GM19467 (cell line): ENCODE results near the gene AHCYL2.
"Not testable (repeated sequence)": the region's sequence is repeated elsewhere in the genome, so short reads cannot be mapped to it uniquely, and the experiment has no call there.

ENCODE experiments used
- ATAC-seq: cut with Tn5 transposase; IDR thresholded peaks from one replicate; pipeline ENCODE4 v1.9.1; 2021; ENCODE audit warnings: mild to moderate bottlenecking, moderate library complexity; ENCODE audit not compliant: unreplicated experiment

Gene AHCYL2

GRCh38 chr7:129208667-129209066 is 16.2 kb upstream of the AHCYL2 start:
- ATAC-seq, result no peak

GRCh38 chr7:129209067-129209926 is 15.5 kb upstream of the AHCYL2 start:
- ATAC-seq, result no peak

GRCh38 chr7:129210256-129210988 is 14.4 kb upstream of the AHCYL2 start:
- ATAC-seq, result peak; percentile 58

DNA sequence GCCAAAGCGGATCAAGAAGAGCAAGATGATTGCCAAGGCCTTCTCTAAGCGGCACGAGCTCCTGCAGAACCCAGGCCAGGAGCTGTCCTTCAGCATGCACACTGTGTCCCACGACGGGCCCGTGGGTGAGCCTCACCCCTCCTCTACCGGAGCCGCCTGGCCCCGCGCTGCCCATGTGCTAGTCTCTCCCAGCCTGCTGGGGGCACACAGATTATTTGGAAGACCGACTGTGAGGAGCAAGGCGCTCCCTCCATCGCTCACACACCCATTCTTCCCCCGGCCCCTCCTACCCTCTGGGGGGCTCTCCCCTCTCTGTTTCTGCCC is 13.9 kb upstream of the AHCYL2 start:
- ATAC-seq, result no peak

- no peak for ATAC-seq
These were observed 12.7 kb upstream of the AHCYL2 start for GRCh38 chr7:129212126-129212525.

DNA sequence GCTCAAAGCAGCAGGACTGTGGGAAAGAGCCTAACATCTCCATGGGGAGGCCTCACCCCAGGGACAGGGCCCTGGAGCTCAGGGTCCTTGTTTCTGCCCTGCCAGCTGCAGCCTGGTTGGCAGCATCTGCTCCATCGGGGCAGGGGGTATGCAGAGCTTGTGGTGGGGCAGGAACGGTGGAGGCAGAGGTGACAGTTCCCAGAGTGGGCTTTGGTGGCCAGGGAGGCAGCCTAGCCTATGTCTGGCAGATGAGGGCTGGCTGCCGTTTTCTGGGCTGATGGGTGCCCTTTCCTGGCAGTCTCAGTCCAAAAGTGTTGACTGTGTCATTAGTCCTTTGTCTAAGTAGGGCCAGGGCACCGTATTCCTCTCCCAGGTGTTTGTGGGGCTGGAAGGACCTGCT is 12.2 kb upstream of the AHCYL2 start:
- no peak for ATAC-seq

GRCh38 chr7:129213828-129214227 is 11.0 kb upstream of the AHCYL2 start:
- no peak for ATAC-seq

GRCh38 chr7:129215691-129216090 is 9.1 kb upstream of the AHCYL2 start:
- ATAC-seq, result not testable (repeated sequence)

GRCh38 chr7:129216101-129216715 is 8.6 kb upstream of the AHCYL2 start:
- ATAC-seq, result not testable (repeated sequence)

DNA sequence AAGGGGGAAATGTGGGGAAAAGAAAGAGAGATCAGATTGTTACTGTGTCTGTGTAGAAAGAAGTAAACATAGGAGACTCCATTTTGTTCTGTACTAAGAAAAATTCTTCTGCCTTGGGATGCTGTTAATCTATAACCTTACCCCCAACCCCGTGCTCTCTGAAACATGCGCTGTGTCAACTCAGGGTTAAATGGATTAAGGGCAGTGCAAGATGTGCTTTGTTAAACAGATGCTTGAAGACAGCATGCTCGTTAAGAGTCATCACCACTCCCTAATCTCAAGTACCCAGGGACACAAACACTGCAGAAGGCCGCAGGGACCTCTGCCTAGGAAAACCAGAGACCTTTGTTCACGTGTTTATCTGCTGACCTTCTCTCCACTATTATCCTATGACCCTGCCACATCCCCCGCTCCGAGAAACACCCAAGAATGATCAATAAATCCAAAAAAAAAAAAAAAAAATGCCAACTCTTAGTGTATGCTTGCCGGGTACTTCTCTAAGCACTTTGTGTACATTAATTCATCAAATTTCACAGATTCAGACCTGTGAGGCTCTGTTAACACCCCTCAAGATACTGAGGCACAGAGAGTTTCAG is 7.9 kb upstream of the AHCYL2 start:
- ATAC-seq, result not testable (repeated sequence)

- peak; percentile 57 for ATAC-seq
These were observed 6.2 kb upstream of the AHCYL2 start for GRCh38 chr7:129218514-129219062.

- not testable (repeated sequence) for ATAC-seq
These were observed 5.7 kb upstream of the AHCYL2 start for GRCh38 chr7:129219166-129219565.

DNA sequence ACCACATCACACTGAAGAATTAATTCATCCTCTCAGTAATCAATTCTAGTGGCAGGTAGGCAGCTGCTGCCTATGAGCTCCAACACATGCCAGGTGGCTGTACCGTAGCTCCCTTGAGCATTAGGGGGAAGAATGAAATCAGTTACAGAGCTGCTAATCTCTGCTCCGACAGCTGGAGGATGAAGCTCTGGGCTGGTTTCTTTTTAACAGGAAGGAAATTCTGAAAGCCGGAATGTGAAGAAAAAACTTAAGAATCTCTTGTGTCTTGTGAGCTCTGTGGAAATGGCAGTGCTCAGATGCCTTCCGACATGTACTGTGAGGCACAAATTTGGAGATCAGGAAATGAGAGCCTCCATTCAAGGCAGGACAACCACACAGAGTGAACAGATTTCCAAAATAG is 2.8 kb upstream of the AHCYL2 start:
- ATAC-seq, result no peak

DNA sequence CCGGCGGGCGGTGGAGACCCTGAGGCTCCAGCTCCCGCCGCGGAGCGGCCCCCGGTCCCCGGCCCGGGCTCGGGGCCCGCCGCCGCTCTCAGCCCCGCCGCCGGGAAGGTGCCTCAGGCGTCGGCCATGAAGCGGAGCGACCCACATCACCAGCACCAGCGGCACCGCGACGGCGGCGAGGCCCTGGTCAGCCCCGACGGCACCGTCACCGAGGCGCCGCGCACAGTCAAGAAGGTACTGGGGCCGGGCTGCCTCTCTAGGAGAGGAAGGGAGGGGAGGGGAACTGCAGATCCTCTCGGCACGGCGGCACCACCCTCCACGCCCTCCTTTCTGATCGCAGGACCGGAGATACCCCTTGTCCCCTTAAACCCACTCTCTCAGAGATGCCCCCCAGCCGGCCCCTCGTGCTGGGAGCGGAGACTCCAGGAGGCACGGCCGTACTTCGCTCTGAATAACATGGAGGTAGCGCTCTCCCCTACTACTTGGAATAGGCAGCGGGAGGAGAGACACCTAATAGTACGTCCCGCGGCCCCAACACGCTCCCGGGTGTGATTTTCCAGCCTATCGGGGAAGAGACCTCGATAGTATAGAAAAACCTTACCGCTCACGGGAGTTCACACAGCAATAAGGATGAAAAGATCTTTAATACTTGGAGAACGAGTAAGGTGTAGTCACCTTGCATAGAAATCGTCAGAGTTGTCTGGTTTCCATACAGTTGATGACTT is 538 bp downstream of the AHCYL2 start:
- peak; percentile 20 for ATAC-seq

DNA sequence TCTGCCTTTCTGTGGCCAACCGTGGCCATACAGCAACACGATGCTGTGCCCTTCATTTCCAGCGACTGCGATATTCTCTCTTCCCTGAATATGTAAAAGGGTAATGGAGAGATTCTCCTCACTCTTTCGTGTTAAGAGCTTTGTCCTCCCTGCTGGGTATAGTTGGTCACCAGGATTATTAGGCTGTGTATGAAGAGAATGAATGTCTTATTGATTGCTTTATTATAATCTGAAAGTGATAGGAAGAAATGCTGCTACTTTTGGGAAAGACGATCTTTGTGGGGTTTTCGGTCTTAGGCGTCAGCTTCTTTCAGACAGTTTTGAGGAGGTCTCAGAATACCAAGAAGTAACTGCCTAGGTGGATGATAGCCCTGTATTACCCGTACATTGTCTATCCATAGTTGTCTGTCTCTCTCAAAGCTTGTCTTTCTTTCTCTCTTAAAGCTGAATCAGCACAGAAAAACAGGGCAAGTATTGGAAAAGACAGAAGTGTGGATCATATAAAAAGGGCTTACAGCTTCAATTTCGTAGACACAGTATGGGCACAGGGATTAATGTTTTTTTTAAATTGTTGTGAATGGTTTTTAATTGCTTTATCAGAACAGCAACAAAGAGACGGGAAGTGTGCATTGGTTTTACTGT is 1.2 kb downstream of the AHCYL2 start:
- no peak for ATAC-seq

DNA sequence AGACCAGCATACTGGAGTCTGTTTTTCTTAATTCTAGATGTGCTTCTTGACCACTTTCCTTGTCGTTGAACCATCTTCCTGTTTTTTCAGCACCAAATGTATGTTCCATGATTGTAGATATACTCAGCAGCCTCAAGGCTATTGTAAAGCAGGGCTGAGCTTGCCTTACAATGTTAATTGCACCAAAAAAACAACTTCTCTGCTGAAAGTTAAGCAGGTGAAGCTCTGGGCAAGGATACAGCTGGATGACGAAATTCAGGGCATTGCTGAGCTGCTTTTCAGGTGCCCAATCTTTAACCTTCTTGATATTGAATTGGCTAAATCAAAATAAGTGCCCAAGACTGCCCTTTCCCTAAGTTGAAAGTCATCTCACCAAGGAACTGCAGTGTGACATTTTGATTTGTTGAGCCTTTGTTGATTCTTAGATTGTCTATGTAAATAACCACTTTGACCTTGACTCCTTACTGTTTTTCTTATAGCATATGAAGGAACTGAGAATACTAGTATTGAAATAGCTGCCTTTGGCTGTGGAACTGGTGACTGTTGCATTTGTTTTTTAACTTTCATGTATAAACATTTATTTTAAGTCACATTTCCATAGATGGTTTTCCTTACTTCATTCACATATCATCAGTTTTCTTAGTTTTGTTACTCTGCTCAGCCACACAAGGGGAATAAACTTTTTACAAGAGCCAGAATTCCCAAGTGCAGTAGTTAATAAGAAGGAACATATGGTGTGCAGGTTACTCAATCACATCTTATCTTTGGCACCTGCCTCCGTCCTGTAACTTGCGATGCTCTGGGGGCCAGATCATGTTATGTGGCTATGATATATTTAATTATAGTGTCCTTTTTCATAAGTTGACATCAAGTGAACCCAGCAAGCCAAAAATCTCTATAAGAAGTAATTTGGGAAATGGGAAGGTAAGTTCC is 3.1 kb downstream of the AHCYL2 start:
- ATAC-seq, result no peak

DNA sequence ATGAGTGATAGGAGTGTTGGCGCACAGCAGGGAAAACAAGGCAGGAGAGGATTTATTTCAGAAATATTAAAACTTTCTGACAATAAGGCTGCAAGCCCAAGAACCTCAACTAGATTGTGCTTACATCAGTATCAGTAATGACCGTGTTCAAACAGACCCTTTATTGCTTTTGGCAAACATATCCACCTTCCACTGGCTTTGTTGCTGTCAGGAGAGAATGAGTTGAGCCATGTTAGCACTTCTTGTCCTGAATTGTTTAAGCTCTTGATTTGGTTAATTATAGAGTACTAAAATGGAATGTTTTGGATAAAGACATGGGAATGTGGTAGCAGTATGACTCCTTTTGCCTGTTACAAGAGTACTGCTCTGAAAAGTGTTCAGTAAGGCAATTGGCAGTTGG is 3.8 kb downstream of the AHCYL2 start:
- ATAC-seq, result no peak

- no peak for ATAC-seq
These were observed 6.8 kb downstream of the AHCYL2 start for GRCh38 chr7:129231666-129232065.

DNA sequence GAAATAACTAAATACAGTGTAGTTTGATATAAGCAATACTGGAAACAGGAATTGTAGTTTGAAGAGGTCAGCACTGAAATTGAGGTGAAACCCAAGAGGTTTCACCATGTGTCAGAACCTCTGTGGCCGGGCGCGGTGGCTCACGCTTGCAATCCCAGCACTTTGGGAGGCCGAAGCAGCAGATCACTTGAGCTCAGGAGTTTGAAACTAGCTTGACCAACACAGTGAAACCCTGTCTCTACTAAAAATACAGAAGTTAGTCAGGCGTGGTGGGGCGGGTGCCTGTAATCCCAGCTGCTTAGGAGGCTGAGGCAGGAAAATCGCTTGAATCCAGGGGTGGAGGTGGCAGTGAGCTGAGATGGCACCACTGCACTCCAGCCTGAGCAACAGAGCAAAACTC is 13.7 kb downstream of the AHCYL2 start:
- ATAC-seq, result no peak
